ENCODE results near the gene STAT3. TPM values are rescaled to one million over a fixed set of nuclear protein-coding genes. Genes with fewer than 3 reads are reported as not detected.

Gene STAT3
- total and polyA plus RNA-seq, 2 of the 13 experiments (the other 11 are each of a cell fraction or from before 2014, with no cell fraction given): 61.8 to 62.4 TPM

DNA sequence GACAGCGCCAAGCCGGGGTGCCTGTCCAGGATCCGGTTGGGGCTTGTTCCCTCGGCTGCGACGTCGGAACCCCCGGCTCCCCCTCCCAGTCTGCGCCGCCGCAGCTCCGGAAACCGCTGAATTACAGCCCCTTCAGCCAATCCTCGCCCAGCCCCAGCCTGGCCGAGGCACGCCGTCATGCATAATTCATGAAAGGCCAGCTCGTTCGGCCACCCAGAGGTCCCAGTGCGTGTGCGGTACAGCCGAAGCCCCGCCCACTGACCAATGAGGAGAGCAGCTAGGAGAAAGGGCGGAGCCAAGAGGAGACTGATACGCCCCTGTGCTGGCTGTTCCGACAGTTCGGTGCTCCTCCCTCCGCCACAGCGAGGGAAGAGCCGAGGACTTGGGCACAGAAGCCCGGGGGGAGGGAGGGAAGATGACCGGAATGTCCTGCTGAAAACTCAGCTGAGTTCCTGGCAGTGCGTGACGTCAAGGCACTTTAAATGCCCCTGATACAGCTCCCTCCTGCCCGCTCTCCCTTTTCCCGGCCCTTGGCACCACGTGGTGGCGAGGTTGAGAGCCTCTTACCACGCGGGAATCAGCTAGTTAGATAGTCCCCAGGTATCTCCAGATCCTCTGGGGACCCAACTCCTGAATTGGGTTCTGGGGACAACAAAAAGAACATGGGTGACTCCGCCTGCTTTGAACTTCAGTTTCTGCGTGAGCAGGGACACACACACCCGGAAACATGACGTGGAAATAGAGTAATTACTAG, at the start of gene STAT3 (continued):
- TF ChIP-seq ZNF232 (CRISPR knock-in tag; IDR thresholded peaks at IDR 0.05; ENCODE audit: borderline replicate concordance) (peak; percentile 87), SP1 (IDR thresholded peaks at IDR 0.05) (peak; percentile 84; the same call in 1 of the 2 replicates), SP1 (CRISPR knock-in tag; IDR thresholded peaks at IDR 0.05) (peak; percentile 100), PAX8 (CRISPR knock-in tag; IDR thresholded peaks at IDR 0.05; ENCODE audit: borderline replicate concordance) (no peak), ZNF773 (CRISPR knock-in tag; IDR thresholded peaks at IDR 0.05; ENCODE audit: borderline replicate concordance) (no peak), GLI4 (CRISPR knock-in tag; IDR thresholded peaks at IDR 0.05; ENCODE audit: borderline replicate concordance) (peak; percentile 98; the same call in 1 of the 2 replicates), NCOA1 (CRISPR knock-in tag; IDR thresholded peaks at IDR 0.05) (peak; percentile 71; the same call in 1 of the 2 replicates), SAFB2 (CRISPR knock-in tag; IDR thresholded peaks at IDR 0.05; ENCODE audit: borderline replicate concordance, low read depth) (peak; percentile 97; the same call in 1 of the 2 replicates), MEIS2 (CRISPR knock-in tag; IDR thresholded peaks at IDR 0.05) (peak; percentile 93), JUN (CRISPR knock-in tag; IDR thresholded peaks at IDR 0.05) (peak; percentile 92), ZNF562 (CRISPR knock-in tag; IDR thresholded peaks at IDR 0.05; ENCODE audit: borderline replicate concordance) (no peak), ZNF260 (CRISPR knock-in tag; IDR thresholded peaks at IDR 0.05; ENCODE audit: borderline replicate concordance, low read depth) (no peak), ZNF496 (CRISPR knock-in tag; IDR thresholded peaks at IDR 0.05; ENCODE audit: insufficient replicate concordance) (no peak), ZNF354B (CRISPR knock-in tag; IDR thresholded peaks at IDR 0.05) (0 out of 2 replicates have a peak, but pooled peaks have one; percentile 35), SMAD9 (CRISPR knock-in tag; IDR thresholded peaks at IDR 0.05) (peak; percentile 98), KAT2B (IDR thresholded peaks at IDR 0.05; ENCODE audit: borderline replicate concordance, low read depth, low read length) (no peak), ETV6 (CRISPR knock-in tag; conservative IDR thresholded peaks at IDR 0.05) (peak; percentile 96), ZNF572 (CRISPR knock-in tag; IDR thresholded peaks at IDR 0.05) (0 out of 2 replicates have a peak, but pooled peaks have one; percentile 67)
- TF ChIP-seq, protein P1, sequence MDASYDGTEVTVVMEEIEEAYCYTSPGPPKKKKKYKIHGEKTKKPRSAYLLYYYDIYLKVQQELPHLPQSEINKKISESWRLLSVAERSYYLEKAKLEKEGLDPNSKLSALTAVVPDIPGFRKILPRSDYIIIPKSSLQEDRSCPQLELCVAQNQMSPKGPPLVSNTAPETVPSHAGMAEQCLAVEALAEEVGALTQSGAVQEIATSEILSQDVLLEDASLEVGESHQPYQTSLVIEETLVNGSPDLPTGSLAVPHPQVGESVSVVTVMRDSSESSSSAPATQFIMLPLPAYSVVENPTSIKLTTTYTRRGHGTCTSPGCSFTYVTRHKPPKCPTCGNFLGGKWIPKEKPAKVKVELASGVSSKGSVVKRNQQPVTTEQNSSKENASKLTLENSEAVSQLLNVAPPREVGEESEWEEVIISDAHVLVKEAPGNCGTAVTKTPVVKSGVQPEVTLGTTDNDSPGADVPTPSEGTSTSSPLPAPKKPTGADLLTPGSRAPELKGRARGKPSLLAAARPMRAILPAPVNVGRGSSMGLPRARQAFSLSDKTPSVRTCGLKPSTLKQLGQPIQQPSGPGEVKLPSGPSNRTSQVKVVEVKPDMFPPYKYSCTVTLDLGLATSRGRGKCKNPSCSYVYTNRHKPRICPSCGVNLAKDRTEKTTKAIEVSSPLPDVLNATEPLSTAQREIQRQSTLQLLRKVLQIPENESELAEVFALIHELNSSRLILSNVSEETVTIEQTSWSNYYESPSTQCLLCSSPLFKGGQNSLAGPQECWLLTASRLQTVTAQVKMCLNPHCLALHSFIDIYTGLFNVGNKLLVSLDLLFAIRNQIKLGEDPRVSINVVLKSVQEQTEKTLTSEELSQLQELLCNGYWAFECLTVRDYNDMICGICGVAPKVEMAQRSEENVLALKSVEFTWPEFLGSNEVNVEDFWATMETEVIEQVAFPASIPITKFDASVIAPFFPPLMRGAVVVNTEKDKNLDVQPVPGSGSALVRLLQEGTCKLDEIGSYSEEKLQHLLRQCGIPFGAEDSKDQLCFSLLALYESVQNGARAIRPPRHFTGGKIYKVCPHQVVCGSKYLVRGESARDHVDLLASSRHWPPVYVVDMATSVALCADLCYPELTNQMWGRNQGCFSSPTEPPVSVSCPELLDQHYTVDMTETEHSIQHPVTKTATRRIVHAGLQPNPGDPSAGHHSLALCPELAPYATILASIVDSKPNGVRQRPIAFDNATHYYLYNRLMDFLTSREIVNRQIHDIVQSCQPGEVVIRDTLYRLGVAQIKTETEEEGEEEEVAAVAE (CRISPR knock-in tag; IDR thresholded peaks at IDR 0.05; ENCODE audit: borderline replicate concordance): peak; percentile 97
- TF ChIP-seq, protein P2, sequence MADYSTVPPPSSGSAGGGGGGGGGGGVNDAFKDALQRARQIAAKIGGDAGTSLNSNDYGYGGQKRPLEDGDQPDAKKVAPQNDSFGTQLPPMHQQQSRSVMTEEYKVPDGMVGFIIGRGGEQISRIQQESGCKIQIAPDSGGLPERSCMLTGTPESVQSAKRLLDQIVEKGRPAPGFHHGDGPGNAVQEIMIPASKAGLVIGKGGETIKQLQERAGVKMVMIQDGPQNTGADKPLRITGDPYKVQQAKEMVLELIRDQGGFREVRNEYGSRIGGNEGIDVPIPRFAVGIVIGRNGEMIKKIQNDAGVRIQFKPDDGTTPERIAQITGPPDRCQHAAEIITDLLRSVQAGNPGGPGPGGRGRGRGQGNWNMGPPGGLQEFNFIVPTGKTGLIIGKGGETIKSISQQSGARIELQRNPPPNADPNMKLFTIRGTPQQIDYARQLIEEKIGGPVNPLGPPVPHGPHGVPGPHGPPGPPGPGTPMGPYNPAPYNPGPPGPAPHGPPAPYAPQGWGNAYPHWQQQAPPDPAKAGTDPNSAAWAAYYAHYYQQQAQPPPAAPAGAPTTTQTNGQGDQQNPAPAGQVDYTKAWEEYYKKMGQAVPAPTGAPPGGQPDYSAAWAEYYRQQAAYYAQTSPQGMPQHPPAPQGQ (CRISPR knock-in tag; IDR thresholded peaks at IDR 0.05; ENCODE audit: borderline replicate concordance): peak; percentile 99
- TF ChIP-seq, protein P3, sequence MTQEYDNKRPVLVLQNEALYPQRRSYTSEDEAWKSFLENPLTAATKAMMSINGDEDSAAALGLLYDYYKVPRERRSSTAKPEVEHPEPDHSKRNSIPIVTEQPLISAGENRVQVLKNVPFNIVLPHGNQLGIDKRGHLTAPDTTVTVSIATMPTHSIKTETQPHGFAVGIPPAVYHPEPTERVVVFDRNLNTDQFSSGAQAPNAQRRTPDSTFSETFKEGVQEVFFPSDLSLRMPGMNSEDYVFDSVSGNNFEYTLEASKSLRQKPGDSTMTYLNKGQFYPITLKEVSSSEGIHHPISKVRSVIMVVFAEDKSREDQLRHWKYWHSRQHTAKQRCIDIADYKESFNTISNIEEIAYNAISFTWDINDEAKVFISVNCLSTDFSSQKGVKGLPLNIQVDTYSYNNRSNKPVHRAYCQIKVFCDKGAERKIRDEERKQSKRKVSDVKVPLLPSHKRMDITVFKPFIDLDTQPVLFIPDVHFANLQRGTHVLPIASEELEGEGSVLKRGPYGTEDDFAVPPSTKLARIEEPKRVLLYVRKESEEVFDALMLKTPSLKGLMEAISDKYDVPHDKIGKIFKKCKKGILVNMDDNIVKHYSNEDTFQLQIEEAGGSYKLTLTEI (CRISPR knock-in tag; conservative IDR thresholded peaks at IDR 0.05): no peak
